Stimulated activated CD8-positive, alpha-beta memory T cell treated with anti-CD3 and anti-CD28 coated beads, Interleukin-15, amount 100 ng/mL, for 24 hours (primary cell): ENCODE data around the gene TTC7B.

Experiments
- DNase-seq: peaks from one replicate; pipeline ENCODE4 v3.0.0-alpha.2; 2020; ENCODE audit warnings: low read depth

Gene TTC7B

DNA sequence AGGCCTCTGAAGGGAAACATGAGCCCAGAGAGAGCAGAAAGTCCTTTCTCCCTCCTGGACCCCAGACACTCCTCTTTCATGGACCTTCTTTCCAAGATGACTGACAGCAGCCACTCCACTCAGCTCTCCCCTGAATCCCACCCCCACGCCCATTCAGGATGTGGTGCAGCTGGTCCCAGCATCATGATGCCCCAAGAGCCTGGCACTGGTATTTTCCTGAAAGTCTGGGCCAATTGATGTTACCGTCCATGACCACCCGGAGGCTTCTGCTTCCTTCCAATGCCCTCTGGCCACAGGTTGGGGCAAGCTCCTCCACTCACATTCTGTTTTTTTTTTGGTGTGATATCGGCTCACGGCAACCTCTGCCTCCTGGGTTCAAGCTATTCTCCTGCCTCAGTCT lies 306.8 kb downstream of the TTC7B start:
- DNase-seq: no peak

DNA sequence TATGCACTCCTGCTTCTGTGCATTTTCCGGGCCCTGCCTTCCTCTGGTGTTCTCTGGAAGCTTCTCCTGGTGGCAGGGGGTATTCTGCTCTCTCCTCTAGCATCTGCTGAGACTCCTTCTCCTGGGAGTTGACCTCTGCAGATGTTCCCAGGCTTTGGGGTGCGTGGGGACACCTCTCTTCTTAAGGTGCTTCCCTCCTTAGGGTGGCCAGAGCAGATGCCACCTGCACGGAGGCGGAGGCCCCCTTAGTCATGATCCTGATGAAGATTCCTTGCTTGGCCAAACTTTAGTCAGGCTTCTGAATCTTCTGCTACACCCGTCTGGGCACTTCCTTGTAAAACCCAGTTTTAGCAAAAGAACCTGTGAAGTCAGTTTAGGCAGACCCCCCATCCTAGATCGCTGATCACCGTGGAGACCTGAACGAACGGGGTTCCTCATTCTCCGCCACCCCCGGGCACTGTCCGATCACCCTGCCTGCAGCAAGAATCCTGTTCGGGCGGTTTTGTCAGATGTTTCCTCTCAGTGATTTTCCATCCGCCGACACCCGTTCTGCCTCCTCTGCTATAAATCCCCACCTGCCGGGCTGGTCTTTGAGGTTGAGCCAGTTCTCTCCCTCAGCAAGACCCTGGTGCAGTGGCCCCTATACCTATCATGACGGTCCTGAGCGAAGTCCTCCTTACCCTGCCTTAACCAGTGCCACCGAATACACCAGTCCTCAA lies 307.5 kb downstream of the TTC7B start:
- DNase-seq: no peak

- no peak for DNase-seq
These were observed 308.2 kb downstream of the TTC7B start for GRCh38 chr14:90508036-90508435.

- no peak for DNase-seq
These were observed 308.8 kb downstream of the TTC7B start for GRCh38 chr14:90507428-90507827.

GRCh38 chr14:90506748-90507147 lies 309.5 kb downstream of the TTC7B start:
- DNase-seq: no peak

DNA sequence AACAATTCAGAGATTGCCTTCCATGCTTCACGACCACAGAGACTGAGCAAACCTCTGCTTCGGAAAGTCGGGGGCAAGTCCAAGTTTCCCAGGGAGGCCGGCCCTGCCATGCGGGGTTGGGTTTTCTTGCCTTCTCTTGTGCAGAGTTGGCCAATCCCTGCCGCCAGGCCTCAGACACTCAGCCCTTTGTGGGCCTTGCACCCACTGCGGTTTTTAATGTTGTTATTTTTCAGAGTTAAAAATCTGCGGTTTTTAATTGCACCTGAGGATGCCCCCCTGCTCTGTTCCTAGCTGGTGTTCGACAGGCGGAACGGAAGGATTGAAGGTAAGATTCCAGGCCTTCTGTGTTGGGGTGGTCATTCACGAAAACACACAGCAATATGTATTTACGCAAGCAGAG lies 310.7 kb downstream of the TTC7B start:
- no peak for DNase-seq

DNA sequence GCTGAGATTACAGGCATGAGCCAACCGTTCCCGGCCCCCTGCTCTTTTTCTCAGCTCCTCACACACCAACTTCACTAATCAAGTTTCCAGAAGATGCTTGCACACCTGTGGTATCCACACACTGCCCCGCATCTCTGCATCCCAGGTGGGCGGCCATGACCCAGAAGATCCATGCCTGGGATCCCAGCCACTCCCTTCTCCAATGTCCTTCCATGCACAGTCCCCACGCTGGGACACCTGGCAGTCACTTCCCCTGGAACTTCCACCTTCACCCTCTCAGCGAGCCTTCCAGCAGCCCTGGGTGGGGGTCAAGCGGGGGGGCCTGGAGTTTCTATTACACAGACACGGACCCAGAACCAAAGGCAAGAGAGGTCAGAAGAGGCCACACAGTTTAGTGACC lies 311.6 kb downstream of the TTC7B start:
- DNase-seq: no peak

GRCh38 chr14:90503582-90503981 lies 312.6 kb downstream of the TTC7B start:
- no peak for DNase-seq

DNA sequence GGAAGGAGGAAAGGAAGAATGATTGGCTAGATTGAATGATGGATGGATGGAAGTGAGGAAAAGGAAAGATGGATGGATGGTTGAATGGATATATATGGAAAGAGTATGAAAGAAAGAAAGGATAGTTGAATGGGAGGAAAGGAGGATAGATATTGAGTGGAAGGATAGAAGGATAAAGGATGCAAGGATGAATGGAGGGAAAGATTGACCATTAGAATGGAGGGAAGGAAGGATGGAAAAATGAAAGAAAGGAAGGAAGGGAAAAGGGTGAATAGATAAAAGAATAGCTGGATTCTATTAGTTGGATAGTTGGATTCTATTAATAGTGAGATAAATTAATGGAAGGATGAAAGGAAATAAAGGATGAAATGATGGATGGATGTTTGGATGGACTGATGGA lies 313.5 kb downstream of the TTC7B start:
- no peak for DNase-seq

- DNase-seq: no peak
These were observed 315.4 kb downstream of the TTC7B start for GRCh38 chr14:90500665-90501370.

GRCh38 chr14:90499908-90500664 lies 316.1 kb downstream of the TTC7B start:
- no peak for DNase-seq

- DNase-seq: no peak
These were observed 317.1 kb downstream of the TTC7B start for GRCh38 chr14:90499121-90499520.

DNA sequence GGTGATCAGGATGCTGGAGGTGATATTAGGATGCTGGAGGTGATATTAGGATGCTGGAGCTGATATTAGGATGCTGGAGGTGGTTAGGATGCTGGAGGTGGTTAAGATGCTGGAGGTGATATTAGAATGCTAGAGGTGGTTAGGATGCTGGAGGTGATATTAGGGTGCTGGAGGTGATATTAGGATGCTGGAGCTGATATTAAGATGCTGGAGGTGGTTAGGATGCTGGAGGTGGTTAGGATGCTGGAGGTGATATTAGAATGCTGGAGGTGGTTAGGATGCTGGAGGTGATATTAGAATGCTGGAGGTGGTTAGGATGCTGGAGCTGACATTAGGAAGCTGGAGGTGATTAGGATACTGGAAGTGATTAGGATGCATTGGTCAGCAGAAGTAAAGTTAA lies 318.0 kb downstream of the TTC7B start:
- DNase-seq: no peak

DNA sequence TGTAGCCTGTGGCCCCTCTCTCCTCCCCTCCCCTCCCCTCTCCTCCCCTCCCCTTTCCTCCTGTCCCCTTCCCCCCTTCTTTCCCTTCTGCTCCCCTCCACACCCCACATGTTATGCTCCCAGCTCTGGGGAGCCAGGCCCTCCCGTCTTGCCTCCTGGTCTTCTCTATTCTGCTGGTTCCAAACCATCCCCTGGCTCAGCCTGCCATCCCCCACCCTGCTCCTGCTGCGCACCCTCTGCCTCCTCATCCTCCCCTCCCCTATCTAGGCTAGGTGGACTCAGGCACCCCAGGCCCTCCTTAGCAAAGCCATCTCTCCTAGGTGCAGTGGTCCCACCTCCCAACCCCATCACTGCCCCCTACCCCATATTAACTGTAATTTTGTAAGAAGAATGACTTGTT lies 319.9 kb downstream of the TTC7B start:
- no peak for DNase-seq

- DNase-seq: no peak
These were observed 320.6 kb downstream of the TTC7B start for GRCh38 chr14:90495357-90496276.

DNA sequence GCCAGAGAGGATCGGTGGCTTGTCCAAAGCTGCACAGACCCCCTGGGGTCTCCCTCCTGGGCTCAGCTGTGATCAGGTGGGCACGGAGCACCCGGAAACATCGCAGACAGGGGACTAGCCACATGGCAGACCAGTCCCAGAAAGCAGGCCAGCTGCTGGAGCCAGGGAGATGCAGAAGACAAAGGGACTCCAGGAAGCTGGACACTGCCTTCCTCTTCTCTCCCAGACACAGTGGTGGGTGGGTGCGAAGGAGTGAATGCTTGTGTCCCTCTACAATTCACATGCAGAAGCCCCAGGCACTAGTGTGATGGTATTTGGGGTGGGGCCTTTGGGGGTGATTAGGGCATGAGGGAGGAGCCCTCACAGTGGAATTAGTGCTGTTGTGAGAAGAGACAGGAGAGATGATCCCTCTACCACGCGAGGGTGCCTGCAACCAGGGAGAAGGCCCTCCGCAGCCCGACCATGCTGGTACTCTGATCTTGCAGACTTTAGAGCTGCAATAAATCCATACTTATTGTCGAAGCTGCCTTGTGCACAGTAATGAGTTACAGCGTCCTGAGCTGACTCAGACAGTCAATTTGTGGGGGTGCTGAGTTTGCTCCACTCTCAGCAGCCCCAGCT lies 324.2 kb downstream of the TTC7B start:
- DNase-seq: no peak

DNA sequence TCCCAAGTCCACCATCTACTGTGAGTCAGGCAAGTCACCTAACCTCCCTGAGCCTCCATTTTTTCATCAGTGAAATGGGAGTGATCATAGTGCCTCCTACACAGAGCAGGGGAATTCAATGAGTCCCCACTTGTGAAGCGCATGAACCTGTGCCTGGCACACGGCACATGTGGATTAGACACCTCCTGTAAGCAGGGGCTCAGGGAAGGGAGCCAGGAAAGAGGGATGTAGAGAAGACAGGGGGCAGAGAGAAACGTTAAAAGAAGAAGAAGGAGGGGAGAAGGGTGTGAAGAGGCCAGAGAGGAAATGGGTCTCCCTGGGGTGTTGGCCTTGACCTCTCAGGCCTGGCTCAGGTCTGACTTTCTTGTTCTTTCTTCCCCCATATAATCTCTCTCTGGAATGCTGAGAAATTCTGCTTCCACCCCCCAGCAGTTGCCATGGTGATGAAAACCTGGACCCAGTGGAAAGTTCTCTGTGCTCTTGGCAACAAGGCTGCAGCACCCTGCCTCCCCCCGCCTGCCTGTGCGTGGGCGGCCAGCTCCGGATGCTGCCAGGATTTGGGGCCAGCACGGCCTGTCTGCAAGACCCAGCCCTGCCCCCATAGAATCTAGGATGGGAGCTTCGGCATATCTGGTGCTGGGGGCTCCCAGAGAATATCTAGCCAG lies 324.9 kb downstream of the TTC7B start:
- DNase-seq: no peak

DNA sequence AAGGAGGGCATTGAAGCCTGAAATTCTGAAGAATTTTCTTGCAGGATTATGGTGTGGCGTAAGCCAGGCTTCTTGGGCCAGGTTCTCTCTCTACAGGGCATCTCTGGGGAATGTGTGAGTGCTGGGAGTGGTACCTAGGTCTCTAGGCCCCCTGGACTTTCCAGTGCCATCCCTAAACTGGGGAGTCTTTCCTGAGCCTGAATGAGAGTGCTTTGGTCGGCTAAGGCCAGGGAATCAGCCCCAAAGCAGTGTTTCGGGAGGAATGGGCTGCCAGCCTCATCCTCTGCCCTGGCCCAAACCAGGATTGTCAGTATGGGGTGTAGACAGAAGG lies 325.5 kb downstream of the TTC7B start:
- no peak for DNase-seq

DNA sequence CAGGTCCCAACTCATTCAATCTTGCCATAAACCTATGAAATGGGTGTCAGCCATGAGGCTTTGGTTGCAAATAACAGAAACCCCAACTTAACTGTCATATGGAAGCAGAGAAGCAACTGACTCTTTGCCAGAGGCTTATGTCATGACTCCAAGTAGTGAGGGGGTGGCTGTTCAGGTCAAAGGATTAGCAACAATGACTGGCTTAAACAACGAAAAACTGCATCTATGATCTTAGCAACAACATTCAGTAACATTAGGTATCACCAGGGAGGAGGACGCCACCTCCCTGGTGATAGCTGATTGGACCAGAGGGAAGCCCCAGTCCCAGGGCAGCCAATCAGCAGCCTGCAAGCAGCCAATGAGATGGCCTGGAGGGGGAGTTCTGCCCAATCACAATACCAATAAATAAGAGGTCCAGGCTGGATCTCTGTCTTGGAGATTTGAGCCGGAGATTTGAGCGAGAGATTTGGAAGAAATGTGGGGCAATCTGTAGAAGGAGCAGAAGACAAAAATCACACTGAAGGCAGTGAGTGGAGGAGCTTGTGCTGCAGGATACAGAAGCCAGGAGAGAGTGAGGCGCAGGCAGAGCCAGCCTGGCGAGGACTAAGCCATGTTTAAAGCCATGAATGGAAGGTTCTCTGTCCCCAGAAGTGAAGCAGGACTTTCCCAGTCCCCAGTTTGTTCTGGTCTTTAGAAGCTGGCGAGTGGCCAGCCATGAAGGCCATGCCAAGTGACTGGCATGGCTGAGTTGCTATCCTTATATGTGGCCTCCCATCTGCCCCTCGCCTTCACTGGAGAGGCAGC lies 326.1 kb downstream of the TTC7B start:
- DNase-seq: no peak

- DNase-seq: no peak
These were observed 326.9 kb downstream of the TTC7B start for GRCh38 chr14:90489306-90489705.
